Stimulated activated CD8-positive, alpha-beta memory T cell treated with anti-CD3 and anti-CD28 coated beads, Interleukin-4, amount 100 ng/mL, for 48 hours (primary cell): ENCODE data around the gene ANKRD31.

Experiments
- DNase-seq: peaks from one replicate; pipeline ENCODE4 v3.0.0-alpha.2; 2020

Gene ANKRD31

DNA sequence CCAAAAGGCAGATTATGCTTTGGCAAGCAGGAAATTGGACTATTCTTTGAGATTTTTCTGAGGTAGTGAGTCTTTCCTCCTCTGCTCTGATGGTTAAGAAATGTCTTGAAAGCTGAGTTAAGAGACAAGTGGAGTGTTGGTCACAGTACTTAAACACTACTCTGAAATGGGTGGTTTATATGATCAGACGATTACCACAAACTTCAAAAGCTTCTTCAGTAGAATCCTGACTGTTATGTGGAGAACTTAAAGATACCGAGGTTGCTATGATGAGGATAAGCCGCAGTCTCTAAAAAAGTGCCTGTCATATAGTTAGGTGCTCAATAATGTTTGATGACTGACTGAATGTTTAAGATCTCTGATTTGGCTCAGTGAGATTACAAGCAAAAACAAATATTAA, 208.6 kb downstream of the ANKRD31 start:
- DNase-seq: no peak

DNA sequence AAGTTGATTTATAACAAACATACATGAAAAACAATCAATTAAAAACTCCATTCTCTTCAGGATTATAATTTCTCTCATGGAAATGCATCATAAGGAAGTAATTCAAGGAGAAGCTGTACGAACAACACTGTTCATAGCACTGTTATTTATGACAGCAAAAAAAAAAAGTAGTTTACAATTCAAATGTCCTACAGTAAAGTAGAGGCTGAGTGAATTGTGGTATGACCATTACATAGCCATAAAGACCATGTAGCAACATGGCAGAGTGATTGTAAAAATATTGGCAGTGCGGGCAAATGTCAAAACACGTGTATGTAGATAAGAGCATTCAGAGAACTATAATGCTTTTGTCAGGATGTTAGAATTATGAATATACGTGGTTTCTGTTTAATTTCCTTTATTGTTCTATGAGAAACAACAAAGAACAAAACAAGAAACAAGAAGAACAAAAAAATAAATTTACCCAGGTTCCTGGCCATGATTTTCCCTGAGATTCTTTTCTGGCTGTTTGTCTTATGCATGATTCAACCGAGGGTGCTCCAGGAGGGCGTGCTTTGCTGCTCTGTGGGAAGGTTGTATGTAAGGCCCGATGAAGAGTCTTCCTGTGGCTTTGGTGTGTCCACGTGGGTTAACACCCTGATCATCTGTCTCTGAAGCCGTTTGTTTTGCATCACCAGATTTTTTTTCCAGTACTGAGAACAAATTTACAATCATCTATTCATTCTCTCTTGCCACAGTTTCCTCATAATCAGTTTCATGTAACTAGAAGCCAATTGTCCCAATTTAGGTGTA, 213.1 kb downstream of the ANKRD31 start:
- DNase-seq: peak; percentile 45

DNA sequence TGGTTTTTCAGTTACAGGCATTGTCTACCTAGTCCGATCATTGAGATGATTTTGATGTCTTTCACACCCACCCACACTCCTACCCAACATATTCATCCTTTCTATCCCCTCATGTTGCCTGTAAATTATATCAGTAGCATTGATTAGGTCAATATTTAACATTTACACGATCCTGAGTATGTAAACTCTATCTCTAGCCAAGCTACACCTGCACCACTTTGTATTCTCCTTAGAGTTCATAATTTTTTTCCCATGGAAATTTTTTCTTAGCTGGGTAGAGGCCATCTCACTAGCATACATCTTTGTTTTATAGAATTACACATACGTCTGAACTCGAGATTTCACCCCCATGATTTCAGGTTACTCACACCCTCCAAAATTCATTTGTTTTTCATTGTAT, 214.9 kb downstream of the ANKRD31 start:
- no peak for DNase-seq

DNA sequence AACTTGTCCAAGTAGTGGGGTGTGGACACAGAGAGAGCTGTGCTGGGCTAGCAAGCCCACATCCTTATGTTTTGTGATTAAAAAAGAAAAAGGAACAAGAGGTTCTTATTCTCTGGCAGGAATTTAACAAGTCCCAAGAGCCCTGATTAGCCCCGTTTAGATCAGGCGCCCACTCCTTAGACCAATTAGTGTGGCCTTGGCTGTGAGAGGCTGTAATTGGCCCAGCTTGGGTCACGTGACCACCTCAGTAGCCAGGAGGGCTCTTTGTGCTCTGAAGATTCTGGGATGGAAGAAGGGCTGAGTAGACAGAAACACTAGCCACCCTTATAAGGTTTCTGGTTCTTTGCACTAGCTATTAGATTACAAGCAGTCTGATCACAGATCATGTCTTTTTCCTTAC, 215.5 kb downstream of the ANKRD31 start:
- no peak for DNase-seq

DNA sequence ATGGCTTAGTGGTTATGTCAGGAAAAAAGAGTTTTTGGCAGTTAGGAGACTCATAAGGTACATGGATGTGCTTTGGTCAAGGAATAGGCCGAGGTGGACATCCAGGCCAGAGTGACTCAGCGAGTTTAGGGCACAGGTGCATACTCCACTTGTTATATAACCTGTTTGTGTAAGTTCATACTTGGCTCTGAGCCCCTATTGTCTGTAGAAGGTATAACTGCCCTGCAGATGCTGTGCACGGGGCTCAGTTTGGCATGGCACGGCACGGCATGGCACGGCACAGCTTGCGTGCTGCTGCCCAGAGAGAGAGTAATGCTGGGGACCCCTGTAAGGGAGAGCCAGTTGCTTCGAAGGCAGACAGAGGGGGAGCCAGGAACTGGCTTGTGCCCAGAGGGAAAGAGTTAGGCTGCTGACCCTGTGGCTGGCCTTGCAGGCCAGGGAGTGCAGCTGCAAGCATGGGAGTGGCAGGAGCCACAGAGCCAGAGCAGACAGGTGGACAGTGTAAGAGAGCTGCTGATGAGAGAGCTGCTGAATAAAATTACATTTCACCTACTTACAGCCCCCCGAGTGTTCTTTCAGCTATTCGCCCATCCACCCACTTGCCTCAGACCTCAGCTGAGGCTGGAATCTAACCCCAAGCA, 216.5 kb downstream of the ANKRD31 start:
- DNase-seq: no peak

DNA sequence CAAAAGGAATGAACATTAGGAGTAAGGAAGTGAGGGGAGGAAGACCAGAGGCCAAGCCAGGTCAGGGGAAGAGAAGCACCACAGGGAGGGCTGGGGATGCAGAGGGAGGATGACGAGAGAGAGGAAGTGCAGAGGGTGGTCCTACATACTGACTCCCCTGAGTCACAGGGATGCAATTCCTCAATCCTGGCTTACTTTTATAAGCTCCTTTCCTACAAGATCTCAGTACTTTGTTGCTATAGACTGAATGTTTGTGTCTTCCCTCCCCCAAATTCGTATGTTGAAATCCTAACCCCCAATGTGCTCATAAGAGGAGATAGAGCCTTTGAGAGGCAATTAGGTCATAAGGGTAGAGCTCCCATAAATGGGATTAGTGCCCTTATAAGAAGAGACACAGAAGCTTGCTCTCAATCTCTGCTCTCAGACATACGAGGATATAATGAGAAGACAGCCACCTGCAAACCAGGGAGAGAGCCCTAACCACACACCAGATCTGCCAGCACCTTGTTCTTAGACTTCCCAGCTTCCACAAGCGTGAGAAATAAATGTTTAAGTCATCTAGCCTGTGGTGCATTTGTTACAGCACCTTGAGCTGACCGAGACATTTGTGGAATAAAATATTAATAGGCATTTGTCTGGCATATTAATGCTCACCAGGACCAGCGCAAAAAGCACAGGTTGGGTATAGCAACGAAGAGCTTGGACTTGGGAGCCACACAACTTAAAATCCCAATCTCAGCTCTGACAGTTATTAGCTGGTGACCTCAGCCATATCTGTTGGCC, 217.7 kb downstream of the ANKRD31 start:
- DNase-seq: no peak
